ENCODE measurements around the gene SIRT3. TPM values are rescaled to one million over a fixed set of nuclear protein-coding genes. Genes with fewer than 3 reads are reported as not detected.

Gene SIRT3
- total RNA-seq, 4 donors from 2014 or later = 12.7 to 24.1 (median 17.3) TPM

GRCh38 chr11:216081-216974, 19.8 kb downstream of the SIRT3 start:
- no peak overlapping the region for H3K4me3 ChIP-seq
- H3K4me1 ChIP-seq = peaks cover 0 to 4% (median 0%) of the 10 kb centered on the region in 3 donors
- no peak for ATAC-seq
- peaks cover 0 to 77% of the 10 kb centered on the region in 2 donors for H3K36me3 ChIP-seq
- H3K27me3 ChIP-seq = no peaks in the 10 kb centered on the region
- H3K27ac ChIP-seq = peak overlapping the region in 1 of 4 donors; percentile 40
- WGBS, 2 donors (ENCODE audit: low coverage in 1 of 2) = 81% methylated on average over 8 of the region's 11 CpGs; no CpG with 5 or more reads in 1 of the 2 donors
- no peak for TF ChIP-seq POLR2AphosphoS5 (IDR thresholded peaks at IDR 0.05)
- TF ChIP-seq EP300 (IDR thresholded peaks at IDR 0.05) = no peak
- TF ChIP-seq CTCF (IDR thresholded peaks at IDR 0.05) = no peak
- no peak for TF ChIP-seq POLR2A (IDR thresholded peaks at IDR 0.05)
- no peaks in the 10 kb centered on the region for H3K9me3 ChIP-seq

- Histone ChIP-seq H3K4me1 (peaks cover 0 to 11% (median 3%) of the 10 kb centered on the region in 3 donors), H3K4me3 (no peak overlapping the region), H3K27me3 (no peaks in the 10 kb centered on the region), H3K27ac (peak overlapping the region in 2 of 4 donors; percentile 7 to 40), H3K9me3 (no peaks in the 10 kb centered on the region), H3K36me3 (peaks cover 0 to 84% of the 10 kb centered on the region in 2 donors)
- WGBS, 2 donors (ENCODE audit: low coverage in 1 of 2) = 40% methylated on average over 1 of the region's 4 CpGs
- ATAC-seq = no peak
- no peak for TF ChIP-seq EP300 (IDR thresholded peaks at IDR 0.05)
- TF ChIP-seq POLR2AphosphoS5 (IDR thresholded peaks at IDR 0.05) = no peak
- TF ChIP-seq CTCF (IDR thresholded peaks at IDR 0.05) = no peak
- no peak for TF ChIP-seq POLR2A (IDR thresholded peaks at IDR 0.05)
Measured at GRCh38 chr11:215581-216037, 20.5 kb downstream of the SIRT3 start.

GRCh38 chr11:214083-214482, 22.1 kb downstream of the SIRT3 start:
- Histone ChIP-seq H3K9me3 (no peaks in the 10 kb centered on the region), H3K36me3 (peaks cover 0 to 92% of the 10 kb centered on the region in 2 donors), H3K27ac (no peak overlapping the region), H3K27me3 (no peaks in the 10 kb centered on the region), H3K4me1 (peaks cover 3 to 27% (median 18%) of the 10 kb centered on the region in 3 donors), H3K4me3 (no peak overlapping the region)
- 17 to 76% methylated on average over 1 to 5 of the region's 7 CpGs for WGBS, 2 donors (ENCODE audit: low coverage in 1 of 2)
- ATAC-seq = no peak
- TF ChIP-seq POLR2AphosphoS5 (IDR thresholded peaks at IDR 0.05) (no peak), EP300 (IDR thresholded peaks at IDR 0.05) (no peak), CTCF (IDR thresholded peaks at IDR 0.05) (no peak), POLR2A (IDR thresholded peaks at IDR 0.05) (no peak)

GRCh38 chr11:213111-213510, 23.0 kb downstream of the SIRT3 start:
- ATAC-seq = no peak
- Histone ChIP-seq H3K36me3 (peaks cover 0 to 82% of the 10 kb centered on the region in 2 donors), H3K27me3 (no peaks in the 10 kb centered on the region), H3K27ac (peak overlapping the region in 1 of 4 donors; percentile 97), H3K4me1 (peaks cover 3 to 29% (median 18%) of the 10 kb centered on the region in 3 donors), H3K4me3 (no peak overlapping the region), H3K9me3 (no peaks in the 10 kb centered on the region)
- WGBS, 2 donors (ENCODE audit: low coverage in 1 of 2) = no CpG with 5 or more reads among the region's 4 CpGs
- TF ChIP-seq EP300 (IDR thresholded peaks at IDR 0.05) (no peak), POLR2AphosphoS5 (IDR thresholded peaks at IDR 0.05) (no peak), CTCF (IDR thresholded peaks at IDR 0.05) (no peak), POLR2A (IDR thresholded peaks at IDR 0.05) (no peak)
